Measurements from ENCODE around the gene TSG101. TPM values are rescaled to one million over a fixed set of nuclear protein-coding genes. Genes with fewer than 3 reads are reported as not detected.

Gene TSG101
- total and polyA plus RNA-seq, 5 donors from 2014 or later = 18.8 to 87.2 (median 77.7) TPM

- H3K4me1 ChIP-seq (ENCODE audit: control insufficient read depth, insufficient read depth, low read length, poor library complexity, severe bottlenecking) = no peaks in the 10 kb centered on the region
- no peaks in the 10 kb centered on the region for H3K27me3 ChIP-seq (ENCODE audit: control insufficient read depth, insufficient read depth, low read length)
- no peaks in the 10 kb centered on the region for H3K9me3 ChIP-seq (ENCODE audit: control insufficient read depth in 2 of 2, low read length in 2 of 2)
- H3K4me3 ChIP-seq (ENCODE audit: low read depth, low read length) = no peak overlapping the region
- no peaks in the 10 kb centered on the region for H3K36me3 Mint-ChIP-seq
- H3K27ac Mint-ChIP-seq = peak overlapping the region in 1 of 3 donors; percentile 36
- peaks cover 14% of the 10 kb centered on the region for H3K27me3 Mint-ChIP-seq
- ATAC-seq (ENCODE audit: low read depth in 2 of 2) (no peak), DNase-seq (no peak)
- no peak overlapping the region for H3K27ac ChIP-seq (ENCODE audit: insufficient read depth, low read length, poor library complexity, severe bottlenecking)
- H3K36me3 ChIP-seq (ENCODE audit: control insufficient read depth, insufficient read depth, low read length) = no peaks in the 10 kb centered on the region
- H3K4me3 Mint-ChIP-seq = no peak overlapping the region
- peaks cover 0 to 5% (median 0%) of the 10 kb centered on the region in 7 donors for H3K9me3 Mint-ChIP-seq
- H3K4me1 Mint-ChIP-seq = peaks cover 0 to 2% (median 0%) of the 10 kb centered on the region in 4 donors
Observed at GRCh38 chr11:18457450-18457849, 69.3 kb downstream of the TSG101 start.

- H3K27me3 ChIP-seq (ENCODE audit: control insufficient read depth, insufficient read depth, low read length) = no peaks in the 10 kb centered on the region
- no peak within 1 kb of the TSS for H3K27ac Mint-ChIP-seq
- peaks cover 0 to 2% (median 0%) of the 10 kb centered on the region in 4 donors for H3K4me1 Mint-ChIP-seq
- H3K36me3 ChIP-seq (ENCODE audit: control insufficient read depth, insufficient read depth, low read length) = no peaks in the 10 kb centered on the region
- no peak within 1 kb of the TSS for H3K4me3 ChIP-seq (ENCODE audit: low read depth, low read length)
- DNase-seq (no peak), ATAC-seq (ENCODE audit: low read depth in 2 of 2) (no peak)
- no peaks in the 10 kb centered on the region for H3K4me1 ChIP-seq (ENCODE audit: control insufficient read depth, insufficient read depth, low read length, poor library complexity, severe bottlenecking)
- no peaks in the 10 kb centered on the region for H3K36me3 Mint-ChIP-seq
- H3K4me3 Mint-ChIP-seq = no peak within 1 kb of the TSS
- no peak within 1 kb of the TSS for H3K27ac ChIP-seq (ENCODE audit: insufficient read depth, low read length, poor library complexity, severe bottlenecking)
- no peaks in the 10 kb centered on the region for H3K9me3 ChIP-seq (ENCODE audit: control insufficient read depth in 2 of 2, low read length in 2 of 2)
- H3K27me3 Mint-ChIP-seq = peaks cover 14% of the 10 kb centered on the region
- H3K9me3 Mint-ChIP-seq = peaks cover 0 to 5% (median 0%) of the 10 kb centered on the region in 7 donors
Observed at GRCh38 chr11:18455686-18456372, 70.9 kb downstream of the TSG101 start, which contains the start of gene LDHAL6A. Gene LDHAL6A (plus strand): TSS chr11:18455856. CDS start chr11:18456681, 825 bp downstream.

- H3K4me3 Mint-ChIP-seq = no peak overlapping the region
- H3K9me3 Mint-ChIP-seq = peaks cover 0 to 5% (median 0%) of the 10 kb centered on the region in 7 donors
- DNase-seq (no peak), ATAC-seq (ENCODE audit: low read depth in 2 of 2) (no peak)
- no peaks in the 10 kb centered on the region for H3K9me3 ChIP-seq (ENCODE audit: control insufficient read depth in 2 of 2, low read length in 2 of 2)
- H3K36me3 Mint-ChIP-seq = no peaks in the 10 kb centered on the region
- peaks cover 8% of the 10 kb centered on the region for H3K27me3 Mint-ChIP-seq
- peaks cover 0 to 2% (median 0%) of the 10 kb centered on the region in 4 donors for H3K4me1 Mint-ChIP-seq
- no peak overlapping the region for H3K4me3 ChIP-seq (ENCODE audit: low read depth, low read length)
- H3K27ac ChIP-seq (ENCODE audit: insufficient read depth, low read length, poor library complexity, severe bottlenecking) = no peak overlapping the region
- H3K27ac Mint-ChIP-seq = no peak overlapping the region
- no peaks in the 10 kb centered on the region for H3K4me1 ChIP-seq (ENCODE audit: control insufficient read depth, insufficient read depth, low read length, poor library complexity, severe bottlenecking)
- no peaks in the 10 kb centered on the region for H3K36me3 ChIP-seq (ENCODE audit: control insufficient read depth, insufficient read depth, low read length)
- H3K27me3 ChIP-seq (ENCODE audit: control insufficient read depth, insufficient read depth, low read length) = no peaks in the 10 kb centered on the region
Observed at GRCh38 chr11:18452927-18453326, 73.8 kb downstream of the TSG101 start.

- H3K27me3 Mint-ChIP-seq = peaks cover 18% of the 10 kb centered on the region
- Histone ChIP-seq H3K27ac (ENCODE audit: insufficient read depth, low read length, poor library complexity, severe bottlenecking) (no peak overlapping the region), H3K4me3 (ENCODE audit: low read depth, low read length) (no peak overlapping the region), H3K27me3 (ENCODE audit: control insufficient read depth, insufficient read depth, low read length) (no peaks in the 10 kb centered on the region), H3K36me3 (ENCODE audit: control insufficient read depth, insufficient read depth, low read length) (no peaks in the 10 kb centered on the region), H3K9me3 (ENCODE audit: control insufficient read depth in 2 of 2, low read length in 2 of 2) (no peaks in the 10 kb centered on the region), H3K4me1 (ENCODE audit: control insufficient read depth, insufficient read depth, low read length, poor library complexity, severe bottlenecking) (no peaks in the 10 kb centered on the region)
- H3K36me3 Mint-ChIP-seq = no peaks in the 10 kb centered on the region
- no peaks in the 10 kb centered on the region for H3K4me1 Mint-ChIP-seq
- no peak for DNase-seq
- no peak overlapping the region for H3K4me3 Mint-ChIP-seq
- no peak for ATAC-seq (ENCODE audit: low read depth in 2 of 2)
- no peak overlapping the region for H3K27ac Mint-ChIP-seq
- H3K9me3 Mint-ChIP-seq = no peaks in the 10 kb centered on the region
Observed at GRCh38 chr11:18449251-18449650, 77.5 kb downstream of the TSG101 start.

- Mint-ChIP-seq H3K27me3 (peaks cover 12% of the 10 kb centered on the region), H3K36me3 (no peaks in the 10 kb centered on the region), H3K4me3 (no peak overlapping the region), H3K27ac (no peak overlapping the region), H3K9me3 (peaks cover 0 to 3% (median 0%) of the 10 kb centered on the region in 7 donors), H3K4me1 (no peaks in the 10 kb centered on the region)
- no peak for ATAC-seq (ENCODE audit: low read depth in 2 of 2)
- no peak for DNase-seq
- Histone ChIP-seq H3K9me3 (ENCODE audit: control insufficient read depth in 2 of 2, low read length in 2 of 2) (peaks cover 0 to 5% of the 10 kb centered on the region in 2 experiments), H3K27ac (ENCODE audit: insufficient read depth, low read length, poor library complexity, severe bottlenecking) (no peak overlapping the region), H3K27me3 (ENCODE audit: control insufficient read depth, insufficient read depth, low read length) (no peaks in the 10 kb centered on the region), H3K36me3 (ENCODE audit: control insufficient read depth, insufficient read depth, low read length) (no peaks in the 10 kb centered on the region), H3K4me3 (ENCODE audit: low read depth, low read length) (no peak overlapping the region), H3K4me1 (ENCODE audit: control insufficient read depth, insufficient read depth, low read length, poor library complexity, severe bottlenecking) (no peaks in the 10 kb centered on the region)
Observed at GRCh38 chr11:18438691-18439090, 88.1 kb downstream of the TSG101 start.

Other genes with a start within 250 kb of the TSG101 start
- gene HPS5, start 204.8 kb downstream of the TSG101 start, total RNA-seq = 13.0 TPM
- gene HPS5, start 204.8 kb downstream of the TSG101 start, polyA plus RNA-seq = 10 to 100 TPM; 14.3 to 18.6 (median 15.4) TPM
- 25.8 TPM for gene GTF2H1, start 204.4 kb downstream of the TSG101 start, total RNA-seq
- 10 to 100 TPM; 29.2 to 32.0 (median 30.3) TPM for gene GTF2H1, start 204.4 kb downstream of the TSG101 start, polyA plus RNA-seq
- 234 TPM for gene LDHA, start 132.4 kb downstream of the TSG101 start, total RNA-seq
- 100 to 1,000 TPM; 361 to 569 (median 446) TPM for gene LDHA, start 132.4 kb downstream of the TSG101 start, polyA plus RNA-seq
- gene LDHC, start 114.6 kb downstream of the TSG101 start, total RNA-seq = not detected
- 1 to 10 TPM in 1 of 4 donors, not detected in 3; 3.1 TPM for gene LDHC, start 114.6 kb downstream of the TSG101 start, polyA plus RNA-seq
- not detected for gene LDHAL6A, start 71.1 kb downstream of the TSG101 start, total RNA-seq
- gene LDHAL6A, start 71.1 kb downstream of the TSG101 start, polyA plus RNA-seq = under 1 TPM in 1 of 4 donors, not detected in 3; 0.08 TPM
- gene UEVLD, start 61.8 kb upstream of the TSG101 start, total RNA-seq = 5.9 TPM
- gene UEVLD, start 61.8 kb upstream of the TSG101 start, polyA plus RNA-seq = 10 to 100 TPM in 1 of 4 donors, 1 to 10 TPM in 3; 5.6 to 11.6 (median 8.1) TPM
- gene MISFA, start 72.8 kb upstream of the TSG101 start, total RNA-seq = 1.1 TPM
- gene MISFA, start 72.8 kb upstream of the TSG101 start, polyA plus RNA-seq = under 1 TPM in 2 of 4 donors, not detected in 2; 0.49 to 0.75 TPM
- 62.0 TPM for gene SPTY2D1, start 107.4 kb upstream of the TSG101 start, total RNA-seq
- 10 to 100 TPM; 11.2 to 13.5 (median 12.6) TPM for gene SPTY2D1, start 107.4 kb upstream of the TSG101 start, polyA plus RNA-seq
- 4.8 TPM for gene TMEM86A, start 171.8 kb upstream of the TSG101 start, total RNA-seq
- gene TMEM86A, start 171.8 kb upstream of the TSG101 start, polyA plus RNA-seq = 1 to 10 TPM in 3 of 4 donors, under 1 TPM in 1; 1.00 to 2.2 (median 1.2) TPM
- gene IGSF22, start 199.2 kb upstream of the TSG101 start, total RNA-seq = 2.1 TPM
- gene IGSF22, start 199.2 kb upstream of the TSG101 start, polyA plus RNA-seq = 1 to 10 TPM; 2.4 to 6.2 (median 3.4) TPM

Measured in CD4-positive, CD25-positive, alpha-beta regulatory T cell (primary cell).